KBM-7 (cell line): ENCODE results near the gene MYL12A.

Source experiments
- DNase-seq: peaks from one replicate; pipeline ENCODE4 v3.0.0-alpha.2; 2015
- in situ Hi-C: fragments of 300-500 bp; cut with MboI; formaldehyde crosslinking; loops from 2 replicates; pipeline ENCODE4 v1.14.3; 2020; ENCODE audit warnings: low sequenced_read_pairs, low pct_unique_long_range_greater_than_20kb, mixed read lengths

Gene MYL12A

DNA sequence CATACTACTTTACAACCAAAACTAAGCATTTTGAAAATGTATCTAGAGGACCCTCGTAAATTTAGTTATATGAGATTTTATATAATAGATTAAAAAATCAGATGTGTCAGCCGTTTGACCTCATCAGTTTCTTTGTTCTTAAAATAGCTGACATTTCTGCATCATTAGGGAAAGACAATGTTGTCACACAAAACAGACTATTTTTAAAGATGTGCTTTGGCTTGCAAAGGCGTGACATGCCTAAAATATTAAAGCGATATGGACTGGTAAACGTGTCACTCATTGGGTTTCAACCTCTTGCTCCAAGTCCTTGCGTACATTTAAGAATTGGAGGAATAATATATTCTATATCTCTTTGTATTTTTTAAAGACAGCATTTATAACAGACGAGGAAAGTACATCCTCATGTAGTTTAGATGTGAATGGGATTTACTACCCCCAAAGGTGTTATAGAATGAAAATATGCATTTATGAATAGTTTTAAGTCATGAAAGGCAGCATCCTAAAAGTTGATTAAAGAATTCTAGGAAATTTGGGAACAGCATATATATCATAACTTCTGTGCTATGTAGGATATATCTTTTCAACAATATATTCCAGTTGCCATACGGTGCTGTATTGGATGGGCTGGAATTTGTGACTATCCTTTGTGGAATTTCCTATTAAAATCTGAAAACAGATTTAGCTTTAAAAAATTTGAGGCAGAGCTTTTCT lies 3.8 kb downstream of the MYL12A start:
- in situ Hi-C loops = no loop called here
- DNase-seq = no peak

DNA sequence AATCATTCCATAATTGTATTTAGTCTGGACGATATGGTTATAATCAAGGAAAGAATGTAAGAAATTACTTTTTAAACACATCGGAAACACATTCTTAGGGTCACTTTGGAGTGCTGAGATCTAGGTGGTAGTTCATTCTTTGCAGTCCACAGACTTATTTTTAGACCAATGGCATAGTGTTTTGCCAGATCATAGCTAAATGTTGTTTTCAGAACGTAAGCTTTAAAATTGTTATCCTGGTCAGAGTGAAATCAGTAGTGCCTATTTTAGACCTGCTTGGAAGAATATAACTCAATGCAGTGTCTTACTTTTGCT lies 4.3 kb downstream of the MYL12A start:
- in situ Hi-C loops = no loop called here

DNA sequence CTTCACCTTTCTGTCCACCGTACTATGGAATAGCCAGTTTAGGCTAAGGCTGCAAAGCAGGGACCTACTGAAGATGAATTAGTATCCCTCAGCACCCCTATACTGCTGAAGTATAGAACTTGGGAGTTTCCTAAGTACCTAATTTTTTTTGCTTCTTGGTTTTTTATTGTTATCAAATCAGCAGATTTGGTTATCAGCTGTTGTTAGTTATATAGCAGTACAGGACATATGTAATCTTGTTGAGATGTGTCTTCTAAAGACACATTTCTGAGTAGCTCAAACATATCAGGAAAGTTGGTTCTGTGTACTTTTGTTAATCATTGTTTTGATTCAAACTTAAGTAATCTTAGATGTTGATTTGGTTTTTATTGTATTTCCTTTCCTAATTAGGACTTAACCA lies 5.2 kb downstream of the MYL12A start:
- in situ Hi-C loops = no loop called here

More for the DNA sequence above, 4.3 kb downstream of the MYL12A start:
- DNase-seq = no peak

DNA sequence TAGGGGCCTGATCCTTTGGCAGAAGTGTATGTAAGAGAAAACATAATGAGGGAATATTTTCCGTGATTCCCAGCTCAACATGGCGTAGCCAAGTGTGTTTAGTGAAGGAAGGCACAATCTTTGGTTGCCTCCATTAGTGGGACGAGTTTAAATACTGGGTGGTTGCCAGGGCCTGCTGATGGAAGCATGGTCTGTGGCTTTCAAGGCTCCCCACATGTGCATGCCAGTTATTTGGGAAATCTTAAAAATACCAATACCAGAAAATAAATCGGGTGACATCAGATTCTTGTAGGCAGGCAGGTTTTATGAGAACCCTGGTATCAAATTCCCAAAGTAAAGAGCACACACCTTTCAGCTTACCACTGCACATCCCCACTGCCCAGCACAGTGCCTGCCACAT lies 7.1 kb downstream of the MYL12A start:
- in situ Hi-C loops = no loop called here
- no peak for DNase-seq

More for the DNA sequence above, 5.2 kb downstream of the MYL12A start:
- DNase-seq = no peak

DNA sequence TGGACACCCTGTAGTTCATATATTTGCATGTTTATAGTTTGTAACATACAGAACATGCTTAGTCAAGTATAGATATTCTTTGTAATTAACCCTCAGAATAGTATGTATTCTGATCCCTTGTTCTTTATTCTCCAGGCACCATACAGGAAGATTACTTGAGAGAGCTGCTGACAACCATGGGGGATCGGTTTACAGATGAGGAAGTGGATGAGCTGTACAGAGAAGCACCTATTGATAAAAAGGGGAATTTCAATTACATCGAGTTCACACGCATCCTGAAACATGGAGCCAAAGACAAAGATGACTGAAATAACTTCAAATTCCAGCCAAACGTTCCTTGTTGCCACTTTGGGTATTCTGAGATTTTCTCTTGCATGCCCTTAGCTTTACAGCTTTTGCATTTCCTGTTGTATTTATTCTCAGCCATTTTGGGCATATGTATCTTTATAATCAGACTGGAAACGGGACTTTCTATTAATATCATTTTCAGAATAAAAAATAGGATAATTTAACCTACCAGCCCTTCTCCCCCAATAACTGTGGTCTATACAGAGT lies 8.1 kb downstream of the MYL12A start:
- in situ Hi-C loops = no loop called here
- peak; percentile 58 for DNase-seq

DNA sequence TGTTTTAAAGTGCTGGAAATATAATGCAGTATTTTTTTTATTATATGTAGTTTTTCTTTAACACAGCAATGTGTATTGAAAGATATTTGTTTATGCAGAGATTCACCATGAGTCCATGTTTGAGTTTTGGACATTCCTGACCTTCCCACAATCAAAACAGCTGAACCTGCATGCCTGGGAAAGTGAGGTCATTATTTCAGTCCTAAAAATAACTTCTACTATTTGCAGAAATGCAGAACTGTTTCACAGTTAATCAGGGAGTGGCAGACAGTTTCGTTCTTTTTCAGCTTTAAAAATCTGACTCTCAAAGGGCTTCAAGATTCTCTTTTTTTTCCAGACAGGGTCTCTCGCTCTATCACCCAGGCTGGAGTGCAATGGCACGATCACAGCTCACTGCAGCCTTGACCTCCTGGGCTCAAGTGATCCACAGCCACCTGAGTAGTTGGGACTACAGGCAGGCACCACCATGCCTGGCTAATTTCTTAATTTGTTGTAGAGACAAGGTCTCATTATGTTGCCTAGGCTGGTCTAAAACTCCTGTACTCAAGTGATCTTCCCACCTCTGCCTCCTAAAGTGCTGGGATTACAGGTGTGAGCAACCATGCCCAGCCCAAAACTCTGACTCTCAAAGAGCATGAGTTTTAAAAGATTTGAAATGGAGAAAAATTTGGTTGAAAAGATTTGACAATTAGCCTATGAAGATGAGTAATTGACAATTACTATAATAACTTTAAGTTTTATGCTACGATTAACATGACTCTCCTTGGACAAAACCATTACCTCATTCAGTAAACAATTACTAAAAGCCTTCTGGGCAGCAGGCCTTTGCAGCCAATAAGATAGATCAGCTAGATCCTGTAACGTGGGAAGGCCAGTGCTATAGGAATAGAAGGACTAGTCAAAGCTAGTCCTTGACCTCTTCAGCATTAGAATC lies 9.4 kb downstream of the MYL12A start:
- DNase-seq = no peak
- in situ Hi-C loops = no loop called here

DNA sequence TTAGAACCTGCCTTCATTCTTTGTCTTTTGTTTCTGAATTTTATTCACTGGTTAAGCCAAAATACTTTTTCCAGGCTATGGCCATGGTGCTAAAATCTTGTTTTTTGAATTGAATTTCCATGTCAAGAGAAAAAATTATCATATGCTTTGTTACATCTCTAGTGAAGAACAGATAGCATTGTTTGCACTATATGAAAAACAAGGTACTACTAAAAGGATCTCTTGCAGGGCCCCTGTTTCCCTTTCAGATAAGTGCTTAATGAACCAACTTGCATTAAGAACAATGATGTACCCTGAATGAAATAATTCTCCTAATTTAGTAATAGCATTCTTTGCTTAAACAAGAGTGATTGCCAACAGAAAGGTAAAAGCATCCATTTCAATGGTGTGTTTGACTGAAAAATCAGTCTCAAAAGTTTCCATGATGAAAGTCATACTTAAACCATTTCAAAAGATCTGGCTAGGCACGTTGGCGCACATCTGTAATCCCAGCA lies 10.1 kb downstream of the MYL12A start:
- in situ Hi-C loops = no loop called here
- DNase-seq = no peak

DNA sequence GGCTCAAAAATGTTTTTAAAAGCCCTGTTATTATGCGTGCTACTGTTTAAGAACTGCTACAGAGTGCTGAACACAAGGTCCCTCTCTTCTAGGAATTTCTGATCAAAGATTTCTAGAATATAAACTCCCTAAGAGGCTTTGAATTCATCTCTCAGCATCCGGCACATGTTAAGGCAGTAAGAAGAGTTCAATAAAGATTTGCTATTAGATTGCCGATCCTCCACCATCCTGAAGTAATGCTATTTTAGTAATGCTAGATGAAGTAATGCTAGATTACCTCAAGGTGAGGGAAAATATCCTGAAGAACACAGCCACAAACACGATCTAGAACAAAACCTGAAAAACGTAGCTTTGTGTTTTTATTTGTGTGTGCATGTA lies 13.4 kb downstream of the MYL12A start:
- no peak for DNase-seq

DNA sequence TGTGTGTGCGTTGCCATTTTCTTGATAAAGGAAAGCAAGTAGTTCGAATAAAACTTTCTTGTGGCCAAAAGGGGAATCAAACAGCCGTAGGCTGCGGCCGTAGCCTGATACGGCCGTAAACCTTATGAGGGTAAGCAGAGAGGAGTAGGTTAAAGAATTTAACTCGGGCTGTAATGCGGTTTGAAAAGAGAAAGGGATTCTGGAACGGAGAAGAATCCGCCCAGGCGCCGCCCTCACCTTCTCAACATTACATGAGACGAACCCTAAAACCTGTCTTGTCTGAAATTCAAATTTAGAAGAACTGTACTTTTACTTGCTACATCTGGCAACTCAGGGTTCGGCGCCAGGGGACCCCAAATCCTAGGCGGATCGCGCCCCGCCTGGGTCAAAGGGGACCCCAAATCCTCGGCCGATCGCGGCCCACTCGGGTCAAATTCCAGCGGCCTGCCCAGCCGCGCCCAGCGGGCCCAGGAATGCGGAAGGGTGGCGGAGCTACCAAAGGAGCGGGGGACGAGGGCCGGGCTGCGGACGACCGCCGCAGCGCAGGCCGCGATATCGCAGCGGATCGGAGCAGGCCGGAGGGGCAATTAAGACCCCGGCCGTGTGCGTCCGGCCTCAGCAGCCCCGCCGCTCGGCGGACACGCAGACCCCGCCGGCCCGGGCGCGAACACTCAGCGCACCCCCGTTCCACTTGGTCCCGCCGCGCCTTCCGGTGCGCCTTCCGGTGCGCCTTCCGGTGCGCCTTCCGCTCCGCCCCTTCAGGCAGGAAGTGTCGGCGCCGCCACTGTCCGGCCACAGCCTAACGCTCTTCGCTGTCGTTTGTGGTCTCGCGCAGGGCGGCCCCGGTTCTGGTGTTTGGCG lies 14.0 kb downstream of the MYL12A start, which contains the start of gene MYL12B:
Gene MYL12B (plus strand): TSS at position 761 of the 861 bp plus-strand sequence. CDS start 10,766 bp downstream, outside the sequence.
- in situ Hi-C loops = no loop called here
- DNase-seq = peak; percentile 87

More for the DNA sequence above, 13.4 kb downstream of the MYL12A start:
- in situ Hi-C loops = no loop called here

DNA sequence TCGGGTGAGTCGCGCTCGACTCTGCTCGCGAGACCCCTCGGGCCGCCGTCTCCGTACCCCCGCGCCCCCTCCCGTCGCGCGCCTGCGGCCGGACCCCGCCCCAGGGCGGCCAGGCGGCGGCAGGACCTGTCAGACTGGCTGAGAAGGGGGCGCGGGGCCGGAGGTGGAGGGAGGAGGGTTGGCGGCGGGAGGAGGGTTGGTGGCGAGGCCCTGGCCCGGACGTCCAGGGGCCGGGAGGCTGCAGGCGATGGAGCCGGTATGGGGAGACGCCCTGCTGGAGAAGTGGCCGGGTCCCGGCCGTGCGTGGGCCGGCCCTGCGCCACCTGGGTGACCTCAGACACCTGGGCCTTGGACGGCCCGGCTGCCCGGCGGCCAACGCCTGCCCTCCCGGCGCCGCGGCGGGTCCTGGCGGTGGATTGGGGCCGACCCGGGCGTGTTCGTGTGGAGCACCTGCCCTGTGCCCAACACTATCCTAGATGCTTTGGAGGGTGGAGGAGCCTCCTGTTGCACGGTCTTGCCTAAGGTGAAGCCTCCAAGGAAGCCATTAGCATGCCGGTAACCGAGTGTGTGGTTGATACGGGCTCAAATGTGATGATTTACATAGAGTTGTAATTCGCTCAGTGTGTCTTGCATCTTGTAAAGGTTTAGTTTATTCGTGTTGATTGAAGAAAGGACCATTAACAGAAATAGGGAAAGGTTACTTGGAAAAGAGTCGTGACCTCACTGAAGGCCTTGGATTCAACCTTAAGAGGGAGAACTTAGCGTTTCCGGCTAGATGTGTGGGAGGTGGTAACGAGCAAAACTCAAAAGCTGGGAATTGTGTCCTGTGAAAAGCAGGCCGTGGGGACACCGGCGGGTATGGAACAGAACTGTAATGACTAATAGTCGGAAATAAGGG lies 14.9 kb downstream of the MYL12A start:
- in situ Hi-C loops = no loop called here
- peak; percentile 44 for DNase-seq

DNA sequence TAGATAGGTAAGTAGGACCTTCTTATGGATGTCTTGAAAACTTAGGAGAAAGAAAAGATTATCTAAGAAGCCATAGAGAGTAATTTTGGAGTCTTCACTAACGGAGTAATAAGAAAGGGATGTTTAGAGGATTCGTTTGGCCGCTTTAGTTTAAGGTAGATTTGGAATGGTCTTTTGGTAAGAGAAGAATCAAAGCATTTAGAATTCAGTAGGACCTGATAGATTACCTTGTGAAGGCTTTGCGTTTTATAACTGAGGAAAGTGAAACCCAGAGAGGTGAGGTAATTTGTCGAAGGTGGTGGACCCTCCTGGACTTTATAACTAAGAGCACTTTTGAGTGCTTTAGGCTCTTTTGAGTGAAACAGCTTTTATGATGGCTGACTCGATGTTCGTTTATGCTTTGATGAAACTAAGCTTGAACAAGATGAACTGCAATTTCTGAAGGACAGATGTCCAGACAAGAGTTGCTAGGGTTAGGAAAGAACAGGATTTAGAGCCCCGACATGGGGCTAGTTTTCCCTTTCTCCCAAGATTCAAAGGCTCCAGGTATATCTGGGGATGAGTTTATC lies 15.6 kb downstream of the MYL12A start:
- no peak for DNase-seq
- in situ Hi-C loops = no loop called here

DNA sequence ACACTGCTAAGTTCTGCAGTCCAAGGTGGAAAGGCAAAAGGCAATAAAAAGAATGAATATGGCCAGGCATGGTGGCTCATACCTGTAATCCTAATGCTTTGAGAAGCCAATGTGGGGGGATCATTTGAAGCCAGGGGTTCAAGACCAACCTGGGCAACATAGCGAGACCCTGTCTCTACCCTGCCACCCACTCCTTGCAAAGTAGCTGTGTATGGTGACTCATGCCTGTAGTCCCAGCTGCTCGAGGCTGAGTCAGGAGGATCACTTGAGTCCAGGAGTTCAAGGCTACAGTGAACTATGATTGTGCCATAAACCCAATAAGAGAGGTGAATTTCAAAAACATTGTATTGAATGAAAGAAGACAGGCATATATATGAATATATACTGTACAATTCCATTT lies 16.8 kb downstream of the MYL12A start:
- in situ Hi-C loops = no loop called here
- DNase-seq = no peak

DNA sequence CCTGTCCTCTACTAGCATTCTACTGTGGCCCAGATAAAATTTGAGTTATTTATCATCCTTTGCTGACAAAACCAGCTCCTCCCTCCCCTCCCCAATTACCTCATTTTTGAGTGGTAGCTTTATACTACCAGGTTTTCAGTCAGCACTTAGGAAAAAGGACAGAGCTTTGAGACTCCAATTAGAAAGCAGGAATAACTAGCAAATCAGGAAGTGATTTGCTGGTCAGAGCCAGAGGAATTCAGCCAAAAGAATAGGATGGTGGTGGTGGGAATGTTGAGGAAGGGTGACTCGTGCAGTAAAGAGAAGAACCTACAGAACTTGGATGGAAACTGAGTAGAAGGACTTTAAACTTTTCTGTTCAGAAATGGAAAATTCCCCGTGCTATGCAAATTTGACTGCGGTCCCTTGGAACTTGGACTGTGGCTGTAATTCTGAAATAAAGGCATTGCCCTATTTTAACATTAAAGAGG lies 18.0 kb downstream of the MYL12A start:
- in situ Hi-C loops = no loop called here
- no peak for DNase-seq

DNA sequence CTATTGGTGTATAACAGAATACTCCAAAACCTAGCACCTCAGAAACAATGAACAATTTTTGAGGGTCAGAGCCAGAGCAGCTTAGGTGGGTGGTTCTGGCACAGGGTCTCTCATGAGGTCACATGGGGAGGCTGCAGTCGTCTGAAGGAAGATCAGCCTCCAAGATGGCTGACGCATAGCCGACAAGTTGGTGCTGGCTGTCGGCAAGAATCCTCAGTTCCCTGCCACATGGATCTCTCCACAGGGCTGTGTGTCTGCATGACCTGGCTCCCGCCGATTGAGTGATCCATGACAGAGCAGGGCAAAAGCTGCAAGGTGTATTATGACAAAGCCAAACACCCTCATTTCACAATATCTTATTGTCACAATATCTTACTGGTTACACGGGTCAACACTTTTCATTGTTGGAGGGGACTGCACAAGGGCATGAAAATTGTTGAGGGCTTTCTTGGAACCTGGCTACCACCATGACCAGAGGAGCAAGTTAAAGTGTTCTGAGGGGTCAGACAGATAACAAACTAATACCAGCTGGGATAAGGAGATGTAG lies 18.5 kb downstream of the MYL12A start:
- in situ Hi-C loops = no loop called here

DNA sequence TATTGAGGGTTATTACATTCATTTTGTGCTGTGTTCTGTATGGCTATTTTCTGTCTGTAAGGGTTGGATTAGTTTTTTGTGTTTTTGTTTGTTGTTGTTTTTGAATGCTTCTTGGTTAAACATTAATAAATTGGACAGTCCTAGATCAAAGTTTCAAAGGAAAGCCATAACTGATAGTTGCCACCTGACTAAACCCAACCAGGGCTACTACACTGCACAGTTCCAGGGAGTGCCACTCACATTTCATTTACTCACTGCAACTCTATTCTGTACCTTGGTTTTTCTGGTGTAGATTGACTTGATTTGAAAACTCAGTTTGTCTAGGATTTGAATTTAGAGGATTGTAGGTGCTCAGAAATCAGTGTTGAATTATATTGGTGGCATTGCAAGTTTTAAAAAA lies 20.7 kb downstream of the MYL12A start:
- DNase-seq = no peak
- in situ Hi-C loops = no loop called here

More for the DNA sequence above, 18.5 kb downstream of the MYL12A start:
- no peak for DNase-seq

DNA sequence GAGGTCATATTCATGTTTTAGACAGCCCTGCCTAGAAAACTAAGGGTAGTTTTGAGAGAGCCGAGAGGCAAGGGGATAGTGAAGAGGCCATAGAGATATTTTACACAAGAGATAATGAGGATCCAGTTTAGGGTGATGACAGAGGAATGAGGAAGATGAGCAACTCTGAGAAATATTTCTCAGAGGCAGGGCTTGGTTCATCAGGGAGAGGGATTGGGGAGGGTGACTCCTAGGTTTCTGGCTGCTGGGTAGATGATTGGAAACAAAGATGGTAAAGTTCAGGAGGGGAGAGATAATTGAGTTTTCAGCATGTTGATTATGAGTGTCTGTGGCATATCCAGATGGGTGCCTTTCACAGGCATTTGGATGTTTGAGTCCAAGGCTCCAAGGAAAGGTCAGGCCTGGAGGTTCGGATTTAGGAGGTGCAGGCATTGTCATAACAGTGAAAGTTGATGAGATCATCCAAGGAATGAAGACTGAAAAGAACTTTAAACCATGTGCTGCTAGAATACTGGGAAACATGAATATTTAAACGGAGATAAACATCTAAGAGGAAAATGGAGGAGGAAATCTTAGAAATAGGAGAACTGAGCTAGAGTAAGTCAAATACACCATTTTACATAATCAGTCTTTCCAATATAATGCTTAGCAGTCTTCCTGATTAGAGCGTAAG lies 21.8 kb downstream of the MYL12A start:
- in situ Hi-C loops = no loop called here
- DNase-seq = no peak

DNA sequence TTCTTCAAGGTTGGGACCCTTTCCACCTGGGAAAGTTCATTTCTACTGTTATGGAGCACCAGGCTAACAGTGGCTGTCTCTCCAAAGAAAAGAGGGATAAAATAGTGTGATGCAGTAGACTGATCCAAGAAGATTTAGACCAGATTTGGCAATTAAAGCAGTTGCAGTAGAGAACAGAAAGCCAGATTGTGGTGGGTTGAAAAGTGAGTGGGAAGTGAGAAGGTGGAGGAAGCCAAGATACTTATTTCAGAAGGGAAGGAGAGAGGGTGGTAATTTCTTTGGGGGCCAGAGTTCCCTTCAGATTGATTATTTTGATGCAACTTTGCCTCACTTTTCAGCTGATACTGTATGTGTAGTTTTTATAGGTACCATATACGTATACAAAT lies 22.3 kb downstream of the MYL12A start:
- in situ Hi-C loops = no loop called here
- DNase-seq = no peak
